Erythroblast (primary cell): ENCODE measurements around the gene AOPEP.

Experiments used
- GATA1 ChIP-seq: IDR thresholded peaks from 2 replicates; pipeline ENCODE4 v1.6.1; 2011; ENCODE audit warnings: low read depth, mild to moderate bottlenecking, control low read depth, low read length, moderate library complexity
- POLR2A ChIP-seq: IDR thresholded peaks from 2 replicates; pipeline ENCODE4 v1.6.1; 2011; ENCODE audit warnings: mild to moderate bottlenecking, low read length

- TF ChIP-seq POLR2A: no peak
- TF ChIP-seq GATA1: no peak
Observed at GRCh38 chr9:94899464-94900221, 173.1 kb downstream of the AOPEP start.
